ENCODE measurements around the gene C1QTNF7.

The C1QTNF7 gene

DNA sequence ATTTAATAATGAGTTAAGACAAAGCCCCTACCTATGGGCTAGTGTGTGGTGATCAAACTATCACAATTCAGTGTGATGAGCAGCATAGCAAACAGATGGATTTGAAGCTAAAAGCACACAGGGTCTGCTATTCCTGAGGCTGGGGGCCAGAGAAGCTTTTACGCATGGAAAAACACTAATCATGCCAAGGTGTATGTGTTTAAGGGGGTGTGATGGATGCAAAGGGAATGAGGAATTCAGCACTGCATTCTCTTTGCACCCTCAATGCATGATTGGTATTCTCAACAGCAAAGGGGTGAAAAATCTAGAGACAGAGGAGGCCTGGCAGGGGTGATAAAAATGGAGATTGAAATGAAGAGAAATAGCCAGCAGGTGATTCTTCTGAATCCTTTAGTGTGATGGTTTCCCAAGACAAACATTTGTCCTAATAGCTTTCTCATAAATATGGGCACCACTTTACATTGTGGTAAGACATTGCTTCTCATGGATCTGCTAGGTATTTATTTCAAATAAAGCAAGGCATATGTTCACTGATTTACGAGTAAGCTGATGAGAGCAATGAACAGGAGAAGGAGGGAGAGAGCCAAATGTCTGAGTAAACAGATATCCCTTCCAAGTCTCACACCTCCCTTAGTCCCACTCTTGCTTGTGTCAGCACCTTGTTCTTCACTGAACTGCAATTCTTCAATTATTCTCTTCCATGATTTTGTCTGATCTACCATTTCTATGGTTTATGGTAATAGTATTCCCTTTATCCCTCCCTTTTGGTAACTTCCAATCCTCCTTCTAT, 15.7 kb downstream of the C1QTNF7 start:
- Histone ChIP-seq H3K27me3 (ENCODE audit: control insufficient read depth, insufficient read depth, low read length) (no peaks in the 10 kb centered on the region), H3K36me3 (ENCODE audit: control insufficient read depth, low read depth, low read length) (no peaks in the 10 kb centered on the region), H3K4me3 (ENCODE audit: low read length) (no peak overlapping the region), H3K9me3 (ENCODE audit: control insufficient read depth, low read depth, low read length) (no peaks in the 10 kb centered on the region), H3K27ac (ENCODE audit: low read length) (no peak overlapping the region), H3K4me1 (ENCODE audit: control insufficient read depth, low read depth, low read length) (no peaks in the 10 kb centered on the region), H3K9ac (ENCODE audit: low read length) (no peak overlapping the region)

DNA sequence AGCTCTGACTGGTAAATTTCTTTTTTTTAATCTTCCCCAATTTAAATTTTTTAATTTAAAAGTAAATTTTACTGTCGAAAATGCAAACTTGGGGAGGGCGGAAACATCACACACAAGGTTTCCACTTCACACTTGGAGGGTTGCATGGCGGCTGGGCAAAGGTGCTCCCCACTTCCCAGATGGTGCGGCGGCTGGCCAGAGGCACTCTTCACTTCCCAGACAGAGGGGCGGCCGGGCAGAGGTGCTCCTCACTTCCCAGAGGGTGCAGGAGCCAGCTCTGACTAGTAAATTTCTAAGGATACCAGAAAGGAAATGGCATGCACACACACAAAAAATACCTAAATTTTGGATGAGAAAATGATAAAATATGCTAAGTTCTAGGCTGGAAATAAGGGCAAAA, 16.4 kb downstream of the C1QTNF7 start:
- no peaks in the 10 kb centered on the region for H3K4me1 ChIP-seq (ENCODE audit: control insufficient read depth, low read depth, low read length)
- H3K4me3 ChIP-seq (ENCODE audit: low read length) = no peak overlapping the region
- H3K9ac ChIP-seq (ENCODE audit: low read length) = no peak overlapping the region
- H3K9me3 ChIP-seq (ENCODE audit: control insufficient read depth, low read depth, low read length) = no peaks in the 10 kb centered on the region
- no peaks in the 10 kb centered on the region for H3K36me3 ChIP-seq (ENCODE audit: control insufficient read depth, low read depth, low read length)
- H3K27ac ChIP-seq (ENCODE audit: low read length) = no peak overlapping the region
- no peaks in the 10 kb centered on the region for H3K27me3 ChIP-seq (ENCODE audit: control insufficient read depth, insufficient read depth, low read length)

DNA sequence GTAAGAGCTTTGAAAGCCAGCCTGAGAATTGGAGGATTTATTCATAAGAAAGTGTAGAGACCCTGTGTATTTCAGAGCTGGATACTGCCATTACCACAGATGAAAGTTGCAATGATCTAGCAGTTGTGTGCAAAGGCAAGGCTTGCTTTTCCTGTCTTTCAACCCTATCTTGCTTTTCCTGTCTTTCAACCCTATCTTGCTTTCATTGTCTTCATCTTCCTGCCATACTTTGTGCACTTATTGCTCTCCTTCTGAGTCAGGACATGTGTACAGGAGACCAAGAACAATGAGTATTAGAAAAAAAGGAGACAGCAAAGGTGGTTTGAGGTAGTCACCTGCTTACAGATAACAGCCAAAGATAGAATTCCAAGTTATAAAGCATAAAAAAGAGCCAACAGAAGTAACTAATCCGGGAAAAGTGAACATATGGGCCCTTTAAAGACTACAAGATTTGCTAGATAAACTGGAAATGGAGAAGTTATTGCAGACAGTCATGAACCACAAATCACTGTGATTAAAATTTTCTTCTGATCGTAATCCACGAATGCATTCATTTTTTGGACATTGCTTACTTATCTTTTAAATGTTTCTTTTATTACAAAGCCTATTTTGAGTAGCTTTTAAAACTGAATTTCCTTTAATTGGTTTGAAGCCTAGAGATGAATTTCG, 17.2 kb downstream of the C1QTNF7 start:
- no peak overlapping the region for H3K27ac ChIP-seq (ENCODE audit: low read length)
- no peaks in the 10 kb centered on the region for H3K9me3 ChIP-seq (ENCODE audit: control insufficient read depth, low read depth, low read length)
- no peaks in the 10 kb centered on the region for H3K36me3 ChIP-seq (ENCODE audit: control insufficient read depth, low read depth, low read length)
- H3K4me3 ChIP-seq (ENCODE audit: low read length) = no peak overlapping the region
- no peaks in the 10 kb centered on the region for H3K4me1 ChIP-seq (ENCODE audit: control insufficient read depth, low read depth, low read length)
- H3K27me3 ChIP-seq (ENCODE audit: control insufficient read depth, insufficient read depth, low read length) = no peaks in the 10 kb centered on the region
- no peak overlapping the region for H3K9ac ChIP-seq (ENCODE audit: low read length)

DNA sequence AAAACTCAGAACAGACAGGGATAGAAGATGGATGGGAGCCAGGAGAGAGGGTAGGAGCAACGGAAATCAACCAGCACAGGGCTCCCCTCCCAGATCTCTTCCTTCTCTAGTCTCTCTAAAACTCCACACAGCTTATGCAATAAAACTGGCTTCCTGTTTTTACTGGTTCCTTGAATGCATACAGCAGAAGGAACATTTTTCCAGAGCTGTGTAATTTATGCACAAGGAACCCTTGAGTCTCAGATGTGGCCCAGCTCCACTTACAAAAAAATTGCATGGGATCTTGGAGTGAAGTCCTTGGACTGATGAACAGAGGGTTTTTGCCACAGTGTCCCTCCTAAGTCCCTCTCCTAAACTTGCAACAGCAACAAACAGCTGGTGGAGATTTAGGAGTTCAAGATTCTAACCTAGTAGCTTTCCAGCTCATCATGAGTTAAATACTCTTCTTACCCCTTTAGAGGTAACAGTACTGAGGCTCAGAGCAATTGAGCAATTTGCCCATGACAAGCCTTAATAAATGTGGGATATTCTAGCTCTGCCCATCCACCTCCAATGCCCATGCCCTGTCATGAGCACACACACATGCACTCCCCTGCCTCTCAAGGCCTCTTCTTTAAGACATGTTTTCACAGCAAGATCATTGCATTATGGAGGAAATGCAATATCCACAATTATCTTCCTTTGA, 23.5 kb downstream of the C1QTNF7 start:
- no peak overlapping the region for H3K9ac ChIP-seq (ENCODE audit: low read length)
- H3K4me3 ChIP-seq (ENCODE audit: low read length) = no peak overlapping the region
- H3K27ac ChIP-seq (ENCODE audit: low read length) = no peak overlapping the region
- H3K4me1 ChIP-seq (ENCODE audit: control insufficient read depth, low read depth, low read length) = no peaks in the 10 kb centered on the region
- H3K36me3 ChIP-seq (ENCODE audit: control insufficient read depth, low read depth, low read length) = no peaks in the 10 kb centered on the region
- H3K9me3 ChIP-seq (ENCODE audit: control insufficient read depth, low read depth, low read length) = no peaks in the 10 kb centered on the region
- H3K27me3 ChIP-seq (ENCODE audit: control insufficient read depth, insufficient read depth, low read length) = no peaks in the 10 kb centered on the region

DNA sequence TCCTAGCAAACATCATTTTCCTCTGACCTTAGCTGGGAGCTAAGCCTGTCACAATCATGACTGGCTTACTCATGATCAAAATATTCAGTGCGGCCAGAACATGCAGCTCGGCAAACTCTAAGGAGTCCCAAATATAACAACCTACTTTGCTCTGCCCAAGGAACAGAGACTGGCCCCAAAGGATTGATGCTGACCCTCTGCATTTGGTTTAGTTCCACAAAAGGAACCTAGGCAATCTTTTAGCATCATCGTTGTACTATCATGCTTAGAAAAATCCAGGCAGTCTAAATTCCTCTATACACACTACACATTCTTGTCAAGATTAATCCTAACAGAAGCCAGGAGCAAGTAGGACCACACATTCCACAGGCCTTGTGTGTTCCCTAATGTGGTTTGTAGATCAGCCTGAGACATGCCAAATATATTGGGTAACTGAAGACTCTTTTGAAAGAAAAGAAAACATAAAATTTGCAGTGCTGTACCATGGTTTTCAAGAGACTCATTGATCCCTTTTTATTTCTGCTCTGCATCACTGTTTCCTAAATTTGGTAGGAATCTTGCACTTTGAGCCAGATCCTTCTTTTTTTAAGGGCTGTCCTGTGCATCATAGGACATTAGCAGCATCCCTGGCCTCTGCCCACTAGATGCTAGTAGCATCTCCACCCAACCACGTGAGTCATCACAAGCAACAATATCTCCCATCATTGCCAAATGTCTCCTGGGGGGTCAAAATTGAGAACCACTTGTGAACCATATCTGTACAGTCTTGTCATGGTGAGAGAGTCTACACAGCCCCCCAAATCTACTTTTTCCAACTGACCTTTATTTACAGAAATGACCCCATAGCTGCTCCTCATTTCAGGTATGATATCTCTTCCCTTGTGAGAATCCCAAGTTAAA, 24.3 kb downstream of the C1QTNF7 start:
- Histone ChIP-seq H3K36me3 (ENCODE audit: control insufficient read depth, low read depth, low read length) (no peaks in the 10 kb centered on the region), H3K27me3 (ENCODE audit: control insufficient read depth, insufficient read depth, low read length) (no peaks in the 10 kb centered on the region), H3K4me3 (ENCODE audit: low read length) (no peak overlapping the region), H3K9ac (ENCODE audit: low read length) (no peak overlapping the region), H3K27ac (ENCODE audit: low read length) (no peak overlapping the region), H3K4me1 (ENCODE audit: control insufficient read depth, low read depth, low read length) (no peaks in the 10 kb centered on the region), H3K9me3 (ENCODE audit: control insufficient read depth, low read depth, low read length) (no peaks in the 10 kb centered on the region)

DNA sequence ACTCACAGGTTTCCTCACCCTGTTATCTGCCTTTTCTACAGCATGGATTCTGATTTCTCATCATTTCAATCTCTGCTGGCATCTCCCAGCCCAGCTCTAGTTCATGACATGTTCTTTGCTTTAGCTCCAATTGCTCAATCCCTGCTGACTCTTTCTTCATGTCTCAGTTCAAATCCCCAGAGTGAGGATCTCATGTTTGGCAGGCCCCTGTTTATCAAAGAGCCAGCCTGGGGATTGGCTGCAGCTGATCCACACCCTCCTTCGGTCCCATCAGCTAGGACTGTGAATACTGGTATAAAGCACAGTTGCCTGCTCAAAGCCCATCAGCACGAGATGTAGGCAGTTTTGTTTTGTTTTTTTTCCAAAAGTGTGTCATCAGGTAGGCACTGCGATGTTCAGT, 27.5 kb downstream of the C1QTNF7 start:
- Histone ChIP-seq H3K27ac (ENCODE audit: low read length) (no peak overlapping the region), H3K4me1 (ENCODE audit: control insufficient read depth, low read depth, low read length) (no peaks in the 10 kb centered on the region), H3K27me3 (ENCODE audit: control insufficient read depth, insufficient read depth, low read length) (no peaks in the 10 kb centered on the region), H3K36me3 (ENCODE audit: control insufficient read depth, low read depth, low read length) (no peaks in the 10 kb centered on the region), H3K9ac (ENCODE audit: low read length) (no peak overlapping the region), H3K4me3 (ENCODE audit: low read length) (no peak overlapping the region), H3K9me3 (ENCODE audit: control insufficient read depth, low read depth, low read length) (no peaks in the 10 kb centered on the region)

DNA sequence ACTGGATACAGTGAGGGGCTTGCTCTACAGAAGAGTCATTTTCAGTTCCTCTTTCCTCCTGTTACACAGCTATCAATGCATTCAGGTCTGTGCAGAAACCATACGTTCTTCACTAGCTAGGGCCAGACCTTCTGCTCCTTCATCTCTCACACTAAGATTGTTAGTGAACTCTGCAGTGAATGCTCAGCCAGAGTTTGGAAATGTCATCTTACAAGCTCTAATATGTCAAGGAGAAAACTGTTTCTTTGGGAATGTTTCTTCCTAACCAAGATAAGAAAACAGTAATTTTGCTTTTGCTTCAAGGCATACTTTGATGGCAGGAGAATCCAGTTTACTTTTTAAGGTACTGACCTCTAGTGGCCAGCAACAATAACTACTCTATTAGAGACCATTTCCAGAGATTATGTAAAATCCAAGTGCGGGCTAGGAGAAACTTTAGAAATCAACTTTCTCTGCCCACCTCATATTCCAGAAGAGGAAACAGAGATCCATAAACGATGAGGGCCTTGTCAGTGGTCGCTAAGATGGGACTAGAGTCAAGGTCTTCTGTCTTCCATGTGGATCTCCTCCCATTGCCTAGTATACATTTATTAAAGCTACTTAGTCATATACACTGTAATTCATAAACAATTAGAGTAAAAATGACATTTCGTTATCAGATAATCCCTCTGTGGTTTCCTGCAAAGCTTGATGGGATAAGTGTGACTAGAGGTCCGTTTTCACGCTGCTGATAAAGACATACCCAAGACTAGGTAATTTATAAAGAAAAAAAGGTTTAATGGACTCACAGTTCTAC, 29.8 kb downstream of the C1QTNF7 start:
- H3K27me3 ChIP-seq (ENCODE audit: control insufficient read depth, insufficient read depth, low read length) = no peaks in the 10 kb centered on the region
- no peaks in the 10 kb centered on the region for H3K36me3 ChIP-seq (ENCODE audit: control insufficient read depth, low read depth, low read length)
- no peak overlapping the region for H3K4me3 ChIP-seq (ENCODE audit: low read length)
- no peak overlapping the region for H3K27ac ChIP-seq (ENCODE audit: low read length)
- H3K9me3 ChIP-seq (ENCODE audit: control insufficient read depth, low read depth, low read length) = no peaks in the 10 kb centered on the region
- no peaks in the 10 kb centered on the region for H3K4me1 ChIP-seq (ENCODE audit: control insufficient read depth, low read depth, low read length)
- no peak overlapping the region for H3K9ac ChIP-seq (ENCODE audit: low read length)

DNA sequence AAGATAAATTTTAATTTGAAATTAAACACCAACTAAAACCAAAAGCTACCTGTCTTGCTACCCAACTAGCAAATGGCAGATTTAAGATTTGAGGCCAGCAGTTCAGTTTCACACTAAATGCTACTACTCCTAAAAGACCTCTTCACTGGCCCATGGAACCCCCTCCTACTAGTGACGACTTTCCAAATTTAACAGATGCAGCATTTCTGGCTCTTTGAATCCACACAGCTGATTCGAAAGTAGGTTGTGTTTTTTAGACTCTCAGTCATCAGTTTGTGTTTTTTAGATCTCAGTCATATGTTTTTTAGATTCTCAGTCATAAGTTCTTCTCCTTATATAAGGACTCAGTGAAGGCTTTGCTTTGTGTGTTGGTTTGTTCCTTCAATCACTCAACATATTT, 30.8 kb downstream of the C1QTNF7 start:
- no peak overlapping the region for H3K9ac ChIP-seq (ENCODE audit: low read length)

DNA sequence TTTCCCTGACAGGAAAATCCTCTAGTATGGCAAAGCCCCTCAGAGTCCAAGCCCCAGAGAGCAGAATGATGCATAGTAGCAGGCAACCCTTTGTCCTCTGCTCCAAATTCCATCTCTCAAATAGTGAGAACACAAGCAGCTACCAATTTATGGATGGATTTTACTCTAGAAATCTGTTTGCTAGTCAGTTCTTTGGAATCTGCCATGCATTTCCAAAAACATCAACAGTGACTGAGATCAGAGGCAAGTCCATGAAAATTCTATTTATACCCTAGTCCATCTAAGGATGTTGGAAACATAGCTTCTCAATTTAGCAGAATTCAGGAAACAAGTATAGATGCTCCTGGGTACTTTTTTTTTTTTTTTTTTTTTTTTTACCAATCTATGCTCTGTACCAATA, 31.9 kb downstream of the C1QTNF7 start:
- Histone ChIP-seq H3K36me3 (ENCODE audit: control insufficient read depth, low read depth, low read length) (no peaks in the 10 kb centered on the region), H3K27ac (ENCODE audit: low read length) (no peak overlapping the region), H3K9ac (ENCODE audit: low read length) (no peak overlapping the region), H3K4me1 (ENCODE audit: control insufficient read depth, low read depth, low read length) (no peaks in the 10 kb centered on the region), H3K4me3 (ENCODE audit: low read length) (no peak overlapping the region), H3K27me3 (ENCODE audit: control insufficient read depth, insufficient read depth, low read length) (no peaks in the 10 kb centered on the region), H3K9me3 (ENCODE audit: control insufficient read depth, low read depth, low read length) (no peaks in the 10 kb centered on the region)

More for the DNA sequence above, 30.8 kb downstream of the C1QTNF7 start:
- H3K27me3 ChIP-seq (ENCODE audit: control insufficient read depth, insufficient read depth, low read length) = no peaks in the 10 kb centered on the region
- no peaks in the 10 kb centered on the region for H3K4me1 ChIP-seq (ENCODE audit: control insufficient read depth, low read depth, low read length)
- H3K9me3 ChIP-seq (ENCODE audit: control insufficient read depth, low read depth, low read length) = no peaks in the 10 kb centered on the region
- H3K36me3 ChIP-seq (ENCODE audit: control insufficient read depth, low read depth, low read length) = no peaks in the 10 kb centered on the region
- no peak overlapping the region for H3K4me3 ChIP-seq (ENCODE audit: low read length)
- no peak overlapping the region for H3K27ac ChIP-seq (ENCODE audit: low read length)

DNA sequence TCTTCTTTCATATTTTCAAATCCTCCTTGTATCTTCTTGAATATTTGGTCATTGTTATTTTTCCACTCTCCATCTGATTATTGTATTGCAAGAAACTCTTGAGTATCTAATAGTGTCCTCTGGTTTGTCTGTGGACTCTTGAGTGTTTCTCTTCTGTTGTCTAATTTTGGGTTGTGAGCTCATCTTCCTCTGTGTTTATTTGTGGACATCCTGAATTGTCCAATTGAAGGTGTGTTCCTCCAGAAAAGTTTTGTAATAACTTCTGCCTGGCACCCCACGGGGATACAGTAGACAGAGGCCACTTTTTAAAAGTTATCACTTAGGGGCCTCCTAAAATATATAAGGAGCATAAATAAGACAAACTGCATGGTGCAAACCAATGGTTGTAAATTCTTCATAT, 38.8 kb downstream of the C1QTNF7 start:
- no peak overlapping the region for H3K27ac ChIP-seq (ENCODE audit: low read length)
- no peak overlapping the region for H3K4me3 ChIP-seq (ENCODE audit: low read length)
- H3K9ac ChIP-seq (ENCODE audit: low read length) = no peak overlapping the region
- no peaks in the 10 kb centered on the region for H3K27me3 ChIP-seq (ENCODE audit: control insufficient read depth, insufficient read depth, low read length)
- H3K36me3 ChIP-seq (ENCODE audit: control insufficient read depth, low read depth, low read length) = no peaks in the 10 kb centered on the region
- H3K9me3 ChIP-seq (ENCODE audit: control insufficient read depth, low read depth, low read length) = no peaks in the 10 kb centered on the region
- H3K4me1 ChIP-seq (ENCODE audit: control insufficient read depth, low read depth, low read length) = peaks cover 19% of the 10 kb centered on the region
